Testis (tissue), 2 donors: ENCODE data around the gene EAPP.
"Not testable (repeated sequence)": the region's sequence is repeated elsewhere in the genome, so short reads cannot be mapped to it uniquely, and the experiment has no call there.

Experiments
- POLR2A ChIP-seq: fragments of 450-650 bp; IDR thresholded peaks from one replicate; pipeline ENCODE4 v1.6.1; 2017; ENCODE audit warnings: antibody characterized with exemption, mild to moderate bottlenecking, moderate library complexity
- TF ChIP-seq, protein P1 (sequence below), 3 experiments: fragments of 450-650 bp in 2 of 3; fragments of 200-600 bp in 1 of 3; sonication (generic) in 1 of 3; IDR thresholded peaks; one replicate each; pipeline ENCODE4 v1.5.1; 2016 to 2019; ENCODE audit warnings: antibody characterized with exemption in 3 of 3, mild to moderate bottlenecking in 2 of 3, moderate library complexity in 1 of 3

DNA sequence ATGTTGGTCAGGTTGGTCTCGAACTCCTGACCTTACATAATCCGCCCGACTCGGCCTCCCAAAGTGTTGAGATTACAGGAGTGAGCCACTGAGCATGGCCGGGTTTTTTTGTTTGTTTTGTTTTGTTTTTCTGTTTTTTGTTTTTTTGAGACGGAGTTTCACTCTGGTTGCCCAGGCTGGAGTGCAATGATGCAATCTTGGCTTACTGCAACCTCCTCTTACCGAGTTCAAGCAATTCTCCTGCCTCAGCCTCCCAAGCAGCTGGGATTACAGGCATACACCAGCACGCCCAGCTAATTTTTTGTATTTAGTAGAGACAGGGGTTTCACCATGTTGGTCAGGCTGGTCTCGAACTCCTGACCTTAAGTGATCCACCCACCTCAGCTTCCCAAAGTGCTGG, 35.5 kb downstream of the EAPP start:
- TF ChIP-seq, protein P1, sequence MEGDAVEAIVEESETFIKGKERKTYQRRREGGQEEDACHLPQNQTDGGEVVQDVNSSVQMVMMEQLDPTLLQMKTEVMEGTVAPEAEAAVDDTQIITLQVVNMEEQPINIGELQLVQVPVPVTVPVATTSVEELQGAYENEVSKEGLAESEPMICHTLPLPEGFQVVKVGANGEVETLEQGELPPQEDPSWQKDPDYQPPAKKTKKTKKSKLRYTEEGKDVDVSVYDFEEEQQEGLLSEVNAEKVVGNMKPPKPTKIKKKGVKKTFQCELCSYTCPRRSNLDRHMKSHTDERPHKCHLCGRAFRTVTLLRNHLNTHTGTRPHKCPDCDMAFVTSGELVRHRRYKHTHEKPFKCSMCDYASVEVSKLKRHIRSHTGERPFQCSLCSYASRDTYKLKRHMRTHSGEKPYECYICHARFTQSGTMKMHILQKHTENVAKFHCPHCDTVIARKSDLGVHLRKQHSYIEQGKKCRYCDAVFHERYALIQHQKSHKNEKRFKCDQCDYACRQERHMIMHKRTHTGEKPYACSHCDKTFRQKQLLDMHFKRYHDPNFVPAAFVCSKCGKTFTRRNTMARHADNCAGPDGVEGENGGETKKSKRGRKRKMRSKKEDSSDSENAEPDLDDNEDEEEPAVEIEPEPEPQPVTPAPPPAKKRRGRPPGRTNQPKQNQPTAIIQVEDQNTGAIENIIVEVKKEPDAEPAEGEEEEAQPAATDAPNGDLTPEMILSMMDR (IDR thresholded peaks at IDR 0.05) = not testable (repeated sequence)
- TF ChIP-seq POLR2A = not testable (repeated sequence)
